Measurements from ENCODE around the gene TMED10. TPM values are rescaled to one million over a fixed set of nuclear protein-coding genes. Genes with fewer than 3 reads are reported as not detected.
"Not testable (repeated sequence)": the region's sequence is repeated elsewhere in the genome, so short reads cannot be mapped to it uniquely, and the experiment has no call there.

TMED10 gene
- total and polyA plus RNA-seq, 5 donors, result 141 to 333 (median 291) TPM

DNA sequence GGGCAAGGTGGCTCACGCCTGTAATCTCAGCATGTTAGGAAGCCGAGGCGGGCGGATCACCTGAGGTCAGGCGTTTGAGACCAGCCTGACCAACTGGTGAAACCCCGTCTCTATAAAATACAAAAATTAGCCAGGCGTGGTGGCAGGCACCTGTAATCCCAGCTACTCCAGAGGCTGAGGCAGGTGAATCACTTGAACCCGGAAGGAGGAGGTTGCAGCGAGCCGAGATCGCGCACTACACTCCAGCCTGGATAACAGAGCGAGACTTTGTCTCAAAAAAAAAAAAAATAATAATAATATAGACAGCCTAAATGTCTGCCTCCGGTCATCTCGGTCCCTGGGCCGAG lies 49.0 kb downstream of the TMED10 start:
- H3K27ac ChIP-seq (ENCODE audit: low read length), result peak overlapping the region; percentile 89
- H3K4me1 ChIP-seq (ENCODE audit: control insufficient read depth, insufficient read depth, low read length); H3K27me3 ChIP-seq (ENCODE audit: control insufficient read depth, insufficient read depth); ATAC-seq; H3K9me3 ChIP-seq (ENCODE audit: control insufficient read depth, low read length): not testable (repeated sequence)
- peak overlapping the region; percentile 59 for H3K4me3 ChIP-seq (ENCODE audit: low read length)
- intact Hi-C loops (cut with DNase I), result loop anchor here in 1 of 4 donors (10.0 kb wide), 1 partner anchor 357 kb away; no protein-coding TSS in a partner anchor
- WGBS, result 27% methylated on average over 16 of the region's 16 CpGs
- peak in 1 of 3 donors; percentile 43 for DNase-seq

DNA sequence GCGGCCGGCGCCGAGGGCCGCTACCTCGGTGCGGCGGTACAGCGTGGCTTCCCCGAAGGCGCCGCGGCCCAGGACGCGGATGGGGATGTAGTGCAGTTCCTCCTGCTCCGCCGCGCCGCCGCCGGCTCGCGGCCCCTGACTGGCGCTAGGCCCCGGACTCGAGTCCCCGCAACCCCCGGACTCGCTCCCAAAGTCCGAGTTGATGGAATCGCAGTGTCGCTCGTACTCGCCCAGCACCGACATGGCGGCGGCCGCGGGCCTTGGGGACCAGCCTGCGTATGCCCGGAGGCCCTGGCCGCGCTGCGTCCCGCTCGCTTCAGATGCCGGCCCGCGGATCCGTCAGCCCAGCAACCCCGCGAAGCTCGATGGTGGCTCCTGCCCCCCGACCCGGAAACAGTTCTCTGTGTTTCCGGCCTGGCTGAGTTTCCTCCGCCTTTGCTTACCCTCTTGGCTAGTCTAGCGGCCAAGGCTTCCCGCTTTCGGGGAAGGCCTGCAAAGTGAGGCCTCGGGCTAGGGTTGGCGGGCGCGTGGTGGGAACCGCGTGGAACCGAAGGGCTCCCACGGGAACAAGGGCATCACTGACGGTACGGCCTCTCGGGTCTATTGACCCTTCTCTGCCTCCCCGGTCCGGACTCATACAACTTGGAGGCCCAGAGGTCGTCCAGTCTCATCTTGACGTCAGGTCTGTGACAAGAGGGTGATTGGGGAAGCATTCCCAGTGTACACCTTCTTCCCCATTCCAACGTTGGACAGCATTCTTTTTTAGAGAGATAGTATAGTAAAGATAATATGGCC lies 49.5 kb downstream of the TMED10 start, which contains the start of gene NEK9:
NEK9 (minus strand) TSS at position 370 of the 795 bp plus-strand sequence; CDS start at position 243, 127 bp downstream.
- Histone ChIP-seq H3K4me3 (ENCODE audit: low read length) (peak within 1 kb of the TSS; percentile 59), H3K4me1 (ENCODE audit: control insufficient read depth, insufficient read depth, low read length) (peaks cover 2% of the 10 kb centered on the region), H3K27me3 (ENCODE audit: control insufficient read depth, insufficient read depth) (no peaks in the 10 kb centered on the region), H3K27ac (ENCODE audit: low read length) (peak within 1 kb of the TSS; percentile 89), H3K9me3 (ENCODE audit: control insufficient read depth, low read length) (no peaks in the 10 kb centered on the region)
- ATAC-seq (peak; percentile 93 to 95), DNase-seq (peak; percentile 92 to 96 (median 96))
- intact Hi-C loops (cut with DNase I), result loop anchor here in 1 of 4 donors (10.0 kb wide), 1 partner anchor 358 kb away; no protein-coding TSS in a partner anchor
- under 1% methylated on average over 76 of the region's 76 CpGs for WGBS

DNA sequence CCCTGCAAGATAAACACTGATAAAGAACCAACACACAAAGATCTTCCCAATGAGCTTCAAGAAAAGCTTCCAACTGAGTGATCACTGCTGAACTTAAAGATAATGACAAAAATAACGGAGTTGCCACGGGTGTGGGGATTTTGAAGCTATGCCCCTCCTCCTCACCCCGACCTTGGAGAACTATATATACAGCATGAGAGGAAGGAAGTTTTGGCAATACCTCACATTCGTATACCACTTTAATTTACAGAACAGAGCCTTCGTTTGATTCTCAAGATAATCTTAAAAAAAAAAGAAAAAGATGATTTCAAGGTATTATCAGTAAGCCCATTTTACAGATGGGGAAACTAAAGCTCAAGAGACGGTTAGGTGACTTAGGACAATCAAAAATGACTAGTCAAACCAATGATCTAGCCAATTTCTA lies 50.3 kb downstream of the TMED10 start:
- no peaks in the 10 kb centered on the region for H3K9me3 ChIP-seq (ENCODE audit: control insufficient read depth, low read length)
- 2% methylated on average over 6 of the region's 6 CpGs for WGBS
- DNase-seq (no peak), ATAC-seq (no peak)
- intact Hi-C loops (cut with DNase I), result loop anchor here in 1 of 4 donors (10.0 kb wide), 1 partner anchor 359 kb away; no protein-coding TSS in a partner anchor
- H3K27me3 ChIP-seq (ENCODE audit: control insufficient read depth, insufficient read depth), result no peaks in the 10 kb centered on the region
- H3K27ac ChIP-seq (ENCODE audit: low read length), result peak overlapping the region; percentile 89
- H3K4me3 ChIP-seq (ENCODE audit: low read length), result peak overlapping the region; percentile 59
- H3K4me1 ChIP-seq (ENCODE audit: control insufficient read depth, insufficient read depth, low read length), result peaks cover 2% of the 10 kb centered on the region

DNA sequence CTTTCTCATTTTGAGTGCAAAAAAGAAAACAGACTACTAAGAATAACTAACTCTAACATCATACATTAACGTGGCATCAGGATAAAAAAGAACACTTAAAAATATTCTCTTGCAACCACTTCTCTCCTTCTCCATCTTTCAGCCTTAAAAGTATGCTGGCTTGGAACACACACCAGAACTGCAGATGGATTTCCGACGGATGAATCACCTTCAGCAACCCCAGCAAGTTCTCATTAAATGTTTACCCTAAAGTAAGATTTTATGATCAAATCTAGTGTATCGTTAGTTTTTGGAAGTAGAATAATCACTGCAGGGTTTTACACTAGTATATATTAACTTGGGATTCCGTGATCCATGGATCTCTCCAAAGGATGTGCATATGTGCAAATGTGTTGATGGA lies 50.8 kb downstream of the TMED10 start:
- DNase-seq, result no peak
- H3K4me1 ChIP-seq (ENCODE audit: control insufficient read depth, insufficient read depth, low read length), result peaks cover 2% of the 10 kb centered on the region
- ATAC-seq, result no peak
- H3K9me3 ChIP-seq (ENCODE audit: control insufficient read depth, low read length), result no peaks in the 10 kb centered on the region
- no peaks in the 10 kb centered on the region for H3K27me3 ChIP-seq (ENCODE audit: control insufficient read depth, insufficient read depth)
- H3K4me3 ChIP-seq (ENCODE audit: low read length), result peak overlapping the region; percentile 59
- WGBS, result 60% methylated on average over 5 of the region's 5 CpGs
- intact Hi-C loops (cut with DNase I), result loop anchor here in 1 of 4 donors (10.0 kb wide), 1 partner anchor 359 kb away; no protein-coding TSS in a partner anchor
- H3K27ac ChIP-seq (ENCODE audit: low read length), result no peak overlapping the region

DNA sequence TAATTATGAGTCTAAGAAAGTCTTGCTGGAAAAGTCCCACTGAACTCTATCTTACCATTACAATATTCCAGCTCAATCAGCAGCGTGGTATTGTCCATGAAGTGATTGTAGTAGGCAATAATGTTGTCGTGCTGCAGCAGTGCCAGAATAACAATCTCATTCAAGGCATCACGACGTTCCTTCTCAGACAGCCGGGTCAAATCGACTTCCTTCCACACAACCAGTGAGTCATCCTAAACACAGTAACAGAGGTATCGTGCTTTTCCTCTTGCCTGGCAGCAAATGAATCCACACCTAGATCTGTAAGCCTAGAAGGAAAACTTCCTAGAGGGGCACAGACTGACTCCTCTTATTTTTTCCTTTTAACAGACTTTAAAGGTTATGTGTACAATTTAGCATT lies 52.4 kb downstream of the TMED10 start:
- intact Hi-C loops (cut with DNase I), result loop anchor here in 1 of 4 donors (10.0 kb wide), 1 partner anchor 361 kb away; no protein-coding TSS in a partner anchor
- H3K27me3 ChIP-seq (ENCODE audit: control insufficient read depth, insufficient read depth), result no peaks in the 10 kb centered on the region
- H3K9me3 ChIP-seq (ENCODE audit: control insufficient read depth, low read length), result no peaks in the 10 kb centered on the region
- DNase-seq, result peak in 1 of 3 donors; percentile 21
- no peak overlapping the region for H3K4me3 ChIP-seq (ENCODE audit: low read length)
- 27% methylated on average over 7 of the region's 7 CpGs for WGBS
- H3K4me1 ChIP-seq (ENCODE audit: control insufficient read depth, insufficient read depth, low read length), result peaks cover 2% of the 10 kb centered on the region
- peak in 1 of 2 donors; percentile 72 for ATAC-seq
- H3K27ac ChIP-seq (ENCODE audit: low read length), result no peak overlapping the region

DNA sequence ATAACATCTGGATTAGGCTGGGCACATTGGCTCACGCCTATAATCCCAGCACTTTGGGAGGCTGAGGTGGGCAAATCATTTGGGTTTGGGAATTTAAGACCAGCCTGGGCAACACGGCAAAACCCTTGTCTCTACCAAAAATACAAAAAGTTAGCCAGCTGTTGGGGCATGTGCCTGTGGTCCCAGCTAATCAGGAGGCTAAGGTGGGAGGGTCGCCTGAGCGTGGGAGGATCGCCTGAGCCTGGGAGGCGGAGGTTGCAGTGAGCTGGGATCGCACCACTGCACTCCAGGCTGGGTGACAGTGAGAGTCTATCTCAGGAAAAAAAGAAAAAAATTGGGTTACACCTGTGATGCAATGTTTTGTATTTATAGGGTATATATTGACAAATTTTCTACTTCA lies 54.9 kb downstream of the TMED10 start:
- 89% methylated on average over 7 of the region's 7 CpGs for WGBS
- Histone ChIP-seq H3K4me3 (ENCODE audit: low read length) (no peak overlapping the region), H3K27ac (ENCODE audit: low read length) (no peak overlapping the region), H3K27me3 (ENCODE audit: control insufficient read depth, insufficient read depth) (no peaks in the 10 kb centered on the region), H3K9me3 (ENCODE audit: control insufficient read depth, low read length) (no peaks in the 10 kb centered on the region), H3K4me1 (ENCODE audit: control insufficient read depth, insufficient read depth, low read length) (no peaks in the 10 kb centered on the region)
- intact Hi-C loops (cut with DNase I), result loop anchor here in 1 of 4 donors (10.0 kb wide), 1 partner anchor 363 kb away; no protein-coding TSS in a partner anchor
- no peak for ATAC-seq
- no peak for DNase-seq

DNA sequence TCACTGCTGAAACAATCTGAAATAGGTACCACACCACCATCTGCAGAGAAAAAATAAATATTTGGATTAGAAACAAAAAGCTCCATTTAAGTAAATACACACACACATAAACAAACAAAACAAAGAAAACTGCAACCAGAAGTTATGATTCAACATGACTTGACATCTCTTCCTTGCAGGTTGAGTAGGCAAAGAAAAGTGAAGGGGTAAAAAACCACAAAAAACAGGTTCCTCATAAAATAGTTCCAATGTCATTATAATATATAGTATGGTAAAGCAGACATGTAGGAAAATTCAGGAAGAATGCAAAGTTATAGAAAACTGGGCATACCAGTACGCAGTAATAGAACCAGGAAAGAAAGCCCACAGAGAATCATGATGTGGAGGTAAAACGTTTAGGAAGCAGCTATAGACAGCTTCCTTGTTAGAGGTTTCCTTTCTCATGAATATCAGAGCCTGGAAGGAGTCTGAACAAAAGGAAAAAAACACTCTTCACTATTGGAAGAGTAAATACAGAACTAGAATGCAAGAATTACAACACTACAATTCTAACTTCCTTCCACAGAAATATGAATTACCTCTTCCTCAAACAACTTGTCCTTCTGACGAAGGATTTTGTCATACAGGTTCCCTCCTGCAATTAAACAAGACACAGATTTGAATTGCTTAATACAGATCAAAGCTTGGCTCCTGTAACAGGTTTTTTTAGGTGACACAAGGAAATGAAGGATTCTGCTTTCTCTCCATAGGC lies 55.7 kb downstream of the TMED10 start:
- no peak for ATAC-seq
- intact Hi-C loops (cut with DNase I), result loop anchor here in 1 of 4 donors (10.0 kb wide), 1 partner anchor 364 kb away; no protein-coding TSS in a partner anchor
- Histone ChIP-seq H3K4me1 (ENCODE audit: control insufficient read depth, insufficient read depth, low read length) (no peaks in the 10 kb centered on the region), H3K4me3 (ENCODE audit: low read length) (no peak overlapping the region), H3K9me3 (ENCODE audit: control insufficient read depth, low read length) (no peaks in the 10 kb centered on the region), H3K27me3 (ENCODE audit: control insufficient read depth, insufficient read depth) (no peaks in the 10 kb centered on the region), H3K27ac (ENCODE audit: low read length) (no peak overlapping the region)
- 64% methylated on average over 3 of the region's 3 CpGs for WGBS
- DNase-seq, result no peak

DNA sequence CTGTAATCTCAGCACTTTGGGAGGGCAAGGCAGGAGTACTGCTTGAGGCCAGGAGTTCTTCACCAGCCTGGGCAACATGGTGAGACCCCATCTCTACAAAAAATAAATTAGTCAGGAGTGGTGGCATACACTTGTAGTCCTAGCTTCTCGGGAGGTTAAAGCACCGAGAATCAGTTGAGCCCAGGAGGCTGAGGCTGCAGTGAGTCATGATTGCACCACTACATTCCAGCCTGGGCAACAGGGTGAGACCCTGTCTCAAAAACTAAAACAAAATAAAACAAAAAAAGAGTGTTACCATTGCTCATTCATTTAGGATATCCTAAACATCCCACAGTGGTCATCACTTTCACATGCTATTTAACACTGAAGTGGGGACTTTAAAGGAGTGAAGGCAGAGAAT lies 57.4 kb downstream of the TMED10 start:
- no peaks in the 10 kb centered on the region for H3K27me3 ChIP-seq (ENCODE audit: control insufficient read depth, insufficient read depth)
- intact Hi-C loops (cut with DNase I), result no loop called here
- no peaks in the 10 kb centered on the region for H3K4me1 ChIP-seq (ENCODE audit: control insufficient read depth, insufficient read depth, low read length)
- WGBS, result 95% methylated on average over 2 of the region's 2 CpGs
- H3K9me3 ChIP-seq (ENCODE audit: control insufficient read depth, low read length), result no peaks in the 10 kb centered on the region
- H3K27ac ChIP-seq (ENCODE audit: low read length), result no peak overlapping the region
- no peak for DNase-seq
- ATAC-seq, result no peak
- no peak overlapping the region for H3K4me3 ChIP-seq (ENCODE audit: low read length)

DNA sequence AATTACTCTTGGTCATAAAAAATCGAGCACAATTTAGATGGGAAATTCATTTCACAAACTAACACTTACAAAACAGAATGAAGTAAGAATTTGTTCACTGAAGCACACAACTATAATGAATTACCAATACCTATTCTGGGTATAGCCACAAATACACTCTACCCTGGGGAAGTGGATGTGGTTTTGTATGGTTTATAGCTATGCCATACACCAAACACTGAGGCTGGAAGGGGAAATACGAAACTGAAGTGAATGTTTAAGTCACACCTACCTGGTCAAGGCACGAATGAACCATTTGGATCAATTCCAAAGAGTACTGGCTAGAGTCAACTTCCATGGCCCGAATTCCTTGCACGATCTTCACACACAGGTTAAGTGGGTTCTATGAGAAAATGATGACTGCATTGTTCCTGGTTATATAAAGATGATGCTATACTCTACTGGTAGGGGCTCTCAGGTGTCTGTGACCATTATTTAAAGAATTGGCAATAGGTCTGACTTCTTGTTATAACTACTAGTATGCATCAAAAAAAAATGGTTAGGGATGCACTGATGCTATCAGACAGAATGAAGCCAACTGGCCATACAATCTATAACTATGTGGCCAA lies 62.4 kb downstream of the TMED10 start:
- Histone ChIP-seq H3K27me3 (ENCODE audit: control insufficient read depth, insufficient read depth) (no peaks in the 10 kb centered on the region), H3K4me3 (ENCODE audit: low read length) (no peak overlapping the region), H3K9me3 (ENCODE audit: control insufficient read depth, low read length) (no peaks in the 10 kb centered on the region), H3K27ac (ENCODE audit: low read length) (no peak overlapping the region), H3K4me1 (ENCODE audit: control insufficient read depth, insufficient read depth, low read length) (no peaks in the 10 kb centered on the region)
- ATAC-seq (no peak), DNase-seq (no peak)
- intact Hi-C loops (cut with DNase I), result no loop called here
- WGBS, result 82% methylated on average over 5 of the region's 5 CpGs

DNA sequence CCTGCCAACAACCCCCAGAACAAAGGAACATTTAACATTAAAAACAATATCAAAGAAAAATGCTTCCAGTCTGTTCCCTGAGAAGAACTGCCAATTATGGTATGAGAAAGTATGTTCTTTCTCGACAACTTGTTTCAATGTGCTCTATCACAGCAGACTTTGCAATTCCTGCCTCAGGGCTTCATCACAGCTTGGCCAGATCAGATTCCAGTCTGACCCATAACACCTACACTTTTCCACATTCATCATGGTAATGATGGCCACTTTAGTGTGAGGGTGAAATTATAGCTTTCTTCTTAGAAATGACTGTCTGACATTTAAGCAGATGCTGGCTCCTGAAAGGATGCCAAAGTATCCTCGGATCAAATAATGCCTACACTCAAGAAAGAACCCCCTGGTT lies 66.5 kb downstream of the TMED10 start:
- no peak for DNase-seq
- no peak for ATAC-seq
- 90% methylated on average over 2 of the region's 2 CpGs for WGBS
- Histone ChIP-seq H3K4me1 (ENCODE audit: control insufficient read depth, insufficient read depth, low read length) (no peaks in the 10 kb centered on the region), H3K4me3 (ENCODE audit: low read length) (no peak overlapping the region), H3K9me3 (ENCODE audit: control insufficient read depth, low read length) (no peaks in the 10 kb centered on the region), H3K27me3 (ENCODE audit: control insufficient read depth, insufficient read depth) (no peaks in the 10 kb centered on the region), H3K27ac (ENCODE audit: low read length) (no peak overlapping the region)
- intact Hi-C loops (cut with DNase I), result no loop called here

All from right cardiac atrium (tissue), 5 donors.